Right atrium auricular region (tissue), 2 donors: ENCODE results near the gene ATP5F1C. TPM values are rescaled to one million over a fixed set of nuclear protein-coding genes. Genes with fewer than 3 reads are reported as not detected.
"Not testable (repeated sequence)": the region's sequence is repeated elsewhere in the genome, so short reads cannot be mapped to it uniquely, and the experiment has no call there.

Source experiments
- DNase-seq: peaks from one replicate; pipeline ENCODE4 v3.0.0-alpha.2; 2019; ENCODE audit warnings: low spot score
- H3K27ac ChIP-seq, 2 donors: fragments of 200-600 bp; sonication (generic); 1 replicate in 1 of 2; 2 replicates in 1 of 2; pipeline ENCODE4 v1.5.1; 2016 to 2019
- H3K27me3 ChIP-seq, 2 donors: fragments of 200-600 bp; sonication (generic); one replicate each; pipeline versions ENCODE4 v1.5.1 to v1.6.0; 2017 to 2019
- H3K36me3 ChIP-seq: fragments of 200-600 bp; sonication (generic); one replicate; pipeline ENCODE4 v1.5.1; 2016
- H3K4me1 ChIP-seq, 2 donors: fragments of 200-600 bp; sonication (generic); one replicate each; pipeline versions ENCODE4 v1.5.1 to v1.6.0; 2017 to 2019
- H3K4me3 ChIP-seq, 2 donors: fragments of 200-600 bp; sonication (generic); 1 replicate in 1 of 2; 2 replicates in 1 of 2; pipeline ENCODE4 v1.5.1; 2017 to 2019; ENCODE audit warnings: mild to moderate bottlenecking in 1 of 2, moderate library complexity in 1 of 2
- H3K9me3 ChIP-seq, 2 donors: fragments of 200-600 bp; sonication (generic); one replicate each; pipeline ENCODE4 v1.5.1; 2019
- CTCF ChIP-seq, 2 donors: fragments of 200-600 bp; sonication (generic); IDR thresholded peaks; one replicate each; pipeline ENCODE4 v1.5.1; 2019; ENCODE audit warnings: antibody characterized with exemption in 2 of 2
- total RNA-seq, 2 donors: library from RNA; depleted of rRNA; stranded (reverse); fragments of >200 nt; gene quantifications; one replicate each; pipeline ENCODE4 v1.1.0, GENCODE V29; 2016

Gene ATP5F1C
- total RNA-seq = 100 to 1,000 TPM; 478 to 891 TPM

GRCh38 chr10:7787857-7788638, at the start of gene ATP5F1C, which contains the start of gene KIN:
ATP5F1C (plus strand) TSS chr10:7788177; CDS start chr10:7788208, 31 bp downstream.
KIN (minus strand) TSS chr10:7787993; CDS start chr10:7787933, 60 bp downstream.
- no peaks in the 10 kb centered on the region for H3K9me3 ChIP-seq
- H3K4me3 ChIP-seq = peak within 1 kb of the TSS; percentile 94 to 97
- H3K27me3 ChIP-seq = no peaks in the 10 kb centered on the region
- H3K4me1 ChIP-seq = peaks cover 0 to 55% of the 10 kb centered on the region in 2 donors
- peak; percentile 97 for DNase-seq
- no peaks in the 10 kb centered on the region for H3K36me3 ChIP-seq
- no peak for TF ChIP-seq CTCF (IDR thresholded peaks at IDR 0.05)
- H3K27ac ChIP-seq = peak within 1 kb of the TSS; percentile 90 to 96

GRCh38 chr10:7738536-7739407, 49.2 kb upstream of the ATP5F1C start:
- no peaks in the 10 kb centered on the region for H3K27me3 ChIP-seq

GRCh38 chr10:7744307-7744706, 43.7 kb upstream of the ATP5F1C start:
- no peaks in the 10 kb centered on the region for H3K36me3 ChIP-seq
- no peak for DNase-seq
- TF ChIP-seq CTCF (IDR thresholded peaks at IDR 0.05) = no peak
- no peak overlapping the region for H3K4me3 ChIP-seq
- no peaks in the 10 kb centered on the region for H3K27me3 ChIP-seq
- no peaks in the 10 kb centered on the region for H3K9me3 ChIP-seq
- H3K4me1 ChIP-seq = no peaks in the 10 kb centered on the region
- H3K27ac ChIP-seq = no peak overlapping the region

More at GRCh38 chr10:7738536-7739407, 49.2 kb upstream of the ATP5F1C start:
- H3K4me3 ChIP-seq = no peak overlapping the region
- no peak overlapping the region for H3K27ac ChIP-seq
- H3K36me3 ChIP-seq = no peaks in the 10 kb centered on the region
- H3K4me1 ChIP-seq = no peaks in the 10 kb centered on the region
- no peak for DNase-seq
- no peak for TF ChIP-seq CTCF (IDR thresholded peaks at IDR 0.05)
- no peaks in the 10 kb centered on the region for H3K9me3 ChIP-seq

- not testable (repeated sequence) for H3K9me3 ChIP-seq, H3K27me3 ChIP-seq, H3K4me1 ChIP-seq, H3K27ac ChIP-seq, DNase-seq, H3K4me3 ChIP-seq
- H3K36me3 ChIP-seq = peaks cover 12% of the 10 kb centered on the region
Observed at GRCh38 chr10:7748637-7749036, 39.3 kb upstream of the ATP5F1C start.

GRCh38 chr10:7750222-7750621, 37.8 kb upstream of the ATP5F1C start:
- Histone ChIP-seq H3K36me3 (peaks cover 27% of the 10 kb centered on the region), H3K9me3 (no peaks in the 10 kb centered on the region), H3K27ac (no peak overlapping the region), H3K4me3 (no peak overlapping the region), H3K4me1 (no peaks in the 10 kb centered on the region), H3K27me3 (no peaks in the 10 kb centered on the region)
- DNase-seq = no peak
- no peak for TF ChIP-seq CTCF (IDR thresholded peaks at IDR 0.05)

- Histone ChIP-seq H3K27ac (no peak overlapping the region), H3K4me1 (no peaks in the 10 kb centered on the region), H3K36me3 (peaks cover 41% of the 10 kb centered on the region), H3K4me3 (no peak overlapping the region), H3K9me3 (no peaks in the 10 kb centered on the region), H3K27me3 (no peaks in the 10 kb centered on the region)
- no peak for DNase-seq
- no peak for TF ChIP-seq CTCF (IDR thresholded peaks at IDR 0.05)
Observed at GRCh38 chr10:7752251-7752650, 35.7 kb upstream of the ATP5F1C start.
